HG03060 (cell line): Measurements from ENCODE around the gene CFAP58.

Experiments used
- ATAC-seq: cut with Tn5 transposase; IDR thresholded peaks from one replicate; pipeline ENCODE4 v1.9.1; 2021; ENCODE audit warnings: low read depth, moderate number of reproducible peaks; ENCODE audit not compliant: unreplicated experiment

The CFAP58 gene

DNA sequence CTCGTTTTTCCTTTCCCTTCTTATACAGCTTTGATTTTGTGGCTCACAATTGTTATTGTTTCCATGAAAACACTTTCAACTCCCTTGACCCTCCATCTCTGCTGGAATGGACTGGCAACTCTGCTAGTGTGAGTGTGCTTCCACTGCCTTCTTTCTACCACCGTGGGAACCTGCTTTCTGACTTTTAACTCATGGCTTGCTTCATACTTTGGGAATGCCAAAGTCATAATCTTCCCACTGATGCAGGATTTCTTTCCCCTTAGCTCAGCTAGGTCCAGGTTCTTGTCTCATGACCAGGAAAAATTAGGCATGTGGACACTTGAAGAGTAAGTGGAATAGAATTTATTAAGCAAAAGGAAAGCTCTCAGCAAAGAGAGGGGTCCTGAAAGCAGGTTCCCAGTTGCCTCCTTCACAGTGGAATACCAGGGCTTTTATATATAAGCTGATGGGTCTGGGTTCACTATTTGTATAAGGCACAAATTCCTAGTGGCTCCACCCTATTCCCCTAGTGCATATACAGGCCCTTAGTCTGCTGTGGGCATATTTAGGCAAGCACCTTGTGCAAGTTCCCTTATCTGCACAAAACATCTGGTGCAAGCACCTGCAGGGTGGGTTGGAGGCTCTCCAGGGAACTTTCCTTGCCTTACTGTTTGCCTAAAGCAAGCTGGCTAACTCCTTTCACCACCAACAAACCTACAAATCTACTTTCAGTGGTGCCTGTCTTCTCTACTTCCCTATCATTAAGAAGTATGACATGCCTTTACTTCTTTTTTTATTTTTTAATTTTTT, 119.5 kb downstream of the CFAP58 start:
- no peak for ATAC-seq

DNA sequence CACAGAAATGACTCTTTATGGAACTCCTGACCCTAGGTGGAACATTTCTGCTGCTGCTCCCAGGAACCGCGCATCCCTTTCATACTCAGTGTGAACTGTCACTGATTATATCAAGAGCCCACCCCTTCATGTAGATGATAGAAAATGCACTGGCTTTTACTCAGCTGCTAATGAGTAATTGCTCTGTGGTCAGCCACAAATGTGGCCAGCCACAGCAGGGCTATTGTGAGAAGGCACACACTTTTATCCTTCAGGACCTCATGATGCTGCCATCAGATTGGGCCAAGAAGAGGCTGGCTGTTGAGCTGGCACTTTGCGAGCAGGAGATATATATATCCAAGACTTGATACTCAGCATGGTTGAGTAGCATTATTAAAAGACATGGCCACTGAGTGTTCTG, 124.7 kb downstream of the CFAP58 start:
- ATAC-seq = no peak

DNA sequence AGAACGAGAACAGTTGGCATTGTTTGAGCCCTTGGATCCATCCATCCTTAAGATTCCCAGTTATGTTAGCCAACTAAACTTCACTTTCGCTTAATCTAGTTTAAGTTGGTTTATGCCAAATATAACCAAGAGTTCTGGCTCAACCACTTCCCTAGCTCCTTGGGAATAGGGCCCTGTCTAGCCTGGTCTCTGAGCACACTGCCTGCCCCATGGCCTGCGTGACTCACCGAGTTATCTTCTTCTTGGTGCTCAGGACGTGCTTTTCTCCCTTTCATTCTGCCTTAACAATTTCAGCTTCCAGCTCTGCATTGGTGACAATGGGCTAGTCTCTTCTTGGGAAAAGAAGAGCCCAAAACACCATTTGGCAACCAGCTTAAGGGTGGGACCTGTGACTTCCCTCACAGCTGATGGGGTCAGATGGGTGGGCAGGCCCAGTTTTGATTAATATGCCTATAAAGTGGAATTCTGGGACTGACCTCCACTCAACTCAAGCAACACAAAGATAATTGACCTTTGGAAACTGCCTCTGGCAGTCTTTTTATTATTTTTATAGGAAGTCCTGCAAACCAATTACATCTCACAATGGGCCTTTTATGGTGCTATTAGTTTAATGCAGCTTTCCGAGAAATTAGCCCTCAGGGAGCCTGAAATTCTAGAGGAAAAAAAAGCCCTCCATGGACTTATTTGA, 126.4 kb downstream of the CFAP58 start:
- no peak for ATAC-seq

DNA sequence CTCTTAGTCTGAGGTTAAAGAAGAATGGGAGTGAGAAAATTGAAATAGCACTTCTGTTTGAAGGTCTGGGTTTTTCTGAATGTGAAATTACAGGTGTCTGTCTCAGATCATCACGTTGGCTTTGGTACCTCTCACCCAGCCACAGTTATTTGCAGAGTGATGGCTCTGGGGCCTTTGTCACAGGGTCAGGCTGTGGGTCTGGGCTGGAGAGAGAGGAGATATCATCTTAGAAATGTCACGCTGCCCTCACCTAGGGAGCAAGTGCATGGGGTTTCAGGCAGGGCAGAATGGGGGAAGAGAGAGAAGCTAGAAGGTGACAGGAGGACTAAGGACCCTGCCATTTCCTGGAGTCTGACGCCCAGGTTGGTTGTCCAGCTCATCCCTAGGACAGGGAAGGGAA, 127.2 kb downstream of the CFAP58 start:
- ATAC-seq = no peak

DNA sequence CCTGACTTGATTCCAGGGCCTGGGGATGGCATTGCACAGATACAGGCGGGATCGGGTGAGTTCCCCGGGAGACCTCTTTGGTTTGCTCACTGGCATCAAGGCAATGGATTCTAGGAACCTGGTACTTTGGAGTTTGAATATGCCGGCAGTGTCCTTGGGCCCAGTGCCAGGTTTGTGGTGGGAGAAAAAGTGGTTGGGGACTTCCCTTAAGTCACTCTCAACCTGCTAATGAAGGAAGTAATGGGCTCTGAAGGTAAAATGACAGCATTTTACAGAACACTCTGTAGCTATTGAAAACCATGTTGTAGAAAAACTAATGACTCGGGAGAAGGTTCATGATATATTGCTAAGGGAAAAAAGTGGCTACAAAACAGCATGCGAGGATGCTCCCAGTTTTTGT, 129.9 kb downstream of the CFAP58 start:
- ATAC-seq = no peak

DNA sequence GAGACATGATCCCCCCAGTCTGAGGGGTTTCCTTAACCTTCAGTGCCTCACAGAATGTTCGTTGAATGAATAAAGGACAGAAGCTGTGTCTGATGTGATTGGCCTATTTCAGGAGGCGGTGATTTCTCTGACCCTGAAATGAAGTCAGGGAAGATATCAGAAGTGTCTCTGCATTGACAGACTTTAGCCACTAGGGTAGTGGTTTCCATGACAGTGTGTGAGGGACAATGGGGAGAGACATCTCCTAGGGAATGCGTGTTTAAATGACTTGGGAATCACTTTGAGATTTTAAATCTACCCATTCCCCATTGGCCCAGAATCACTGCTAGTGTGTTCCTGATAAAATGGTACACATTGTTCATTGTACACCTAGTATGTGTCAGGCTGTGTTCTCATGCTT, 132.0 kb downstream of the CFAP58 start:
- no peak for ATAC-seq

DNA sequence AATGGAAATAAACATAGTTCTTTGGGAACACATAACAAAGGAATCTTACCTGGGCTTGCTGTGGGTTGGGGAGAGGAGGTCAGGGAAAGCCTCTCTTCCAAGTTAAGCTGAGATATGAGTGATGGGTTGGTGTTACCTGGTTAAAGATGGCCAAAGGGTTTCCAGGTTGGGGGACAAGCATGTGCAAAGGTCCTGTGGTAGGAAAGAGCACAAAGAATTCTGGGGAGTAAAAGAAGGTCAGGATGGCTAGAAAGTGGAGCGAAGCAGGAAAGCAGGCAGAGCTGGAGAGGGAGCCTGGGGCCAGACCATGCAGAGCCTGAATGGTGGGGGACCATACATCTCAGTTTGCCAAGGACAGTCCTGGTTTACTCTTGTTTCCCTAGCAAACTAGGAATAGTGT, 133.2 kb downstream of the CFAP58 start:
- no peak for ATAC-seq

DNA sequence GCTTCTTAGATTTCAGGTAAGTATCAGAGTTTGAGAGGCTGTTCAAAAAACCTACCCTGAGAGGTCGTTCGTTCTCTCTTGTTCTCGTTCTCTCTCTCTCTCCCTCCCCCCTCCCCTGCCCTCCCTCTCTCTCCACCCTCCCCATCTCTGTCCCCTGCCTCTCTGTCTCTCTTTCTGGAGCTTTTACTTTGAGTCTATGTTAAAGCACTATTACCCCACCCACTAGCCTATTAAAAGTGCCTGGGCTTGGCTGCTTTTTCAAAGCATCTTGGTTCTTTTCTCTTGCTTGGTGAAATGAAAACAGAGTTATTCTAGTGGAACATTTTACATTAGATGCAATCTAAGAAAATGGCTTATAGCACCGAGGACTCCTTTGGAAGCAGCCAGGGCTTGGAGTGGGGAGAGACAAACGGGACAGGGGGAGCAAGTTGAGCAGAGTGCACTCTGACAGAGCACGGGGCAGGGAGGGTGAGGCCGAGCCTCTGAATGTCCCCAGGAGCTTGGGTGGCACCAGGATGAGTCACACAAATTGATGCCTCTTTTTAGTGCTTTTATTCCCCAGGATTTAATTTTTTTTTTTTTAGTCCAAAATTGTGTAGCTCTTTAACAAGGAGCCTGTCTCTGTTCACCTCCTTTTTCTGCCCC, 134.3 kb downstream of the CFAP58 start:
- no peak for ATAC-seq

DNA sequence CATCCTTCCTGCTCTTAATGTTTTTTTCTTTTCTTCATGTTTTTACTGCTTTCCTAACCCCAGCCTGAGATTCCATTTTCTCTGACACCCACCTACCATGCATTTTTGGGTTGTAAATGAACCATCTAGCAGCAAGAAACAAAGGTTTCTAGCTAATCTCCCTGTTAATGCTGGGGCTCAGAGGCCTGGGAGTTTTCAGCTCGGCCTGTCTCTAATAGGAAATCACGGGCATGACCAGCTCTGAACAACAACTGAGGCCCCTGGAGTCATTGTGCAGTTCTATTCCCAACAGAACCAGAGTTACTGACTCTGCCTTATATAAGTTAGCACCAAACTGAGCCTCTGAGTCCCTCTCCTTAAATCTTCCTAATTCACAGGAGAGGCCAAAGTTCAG, 134.8 kb downstream of the CFAP58 start:
- no peak for ATAC-seq

DNA sequence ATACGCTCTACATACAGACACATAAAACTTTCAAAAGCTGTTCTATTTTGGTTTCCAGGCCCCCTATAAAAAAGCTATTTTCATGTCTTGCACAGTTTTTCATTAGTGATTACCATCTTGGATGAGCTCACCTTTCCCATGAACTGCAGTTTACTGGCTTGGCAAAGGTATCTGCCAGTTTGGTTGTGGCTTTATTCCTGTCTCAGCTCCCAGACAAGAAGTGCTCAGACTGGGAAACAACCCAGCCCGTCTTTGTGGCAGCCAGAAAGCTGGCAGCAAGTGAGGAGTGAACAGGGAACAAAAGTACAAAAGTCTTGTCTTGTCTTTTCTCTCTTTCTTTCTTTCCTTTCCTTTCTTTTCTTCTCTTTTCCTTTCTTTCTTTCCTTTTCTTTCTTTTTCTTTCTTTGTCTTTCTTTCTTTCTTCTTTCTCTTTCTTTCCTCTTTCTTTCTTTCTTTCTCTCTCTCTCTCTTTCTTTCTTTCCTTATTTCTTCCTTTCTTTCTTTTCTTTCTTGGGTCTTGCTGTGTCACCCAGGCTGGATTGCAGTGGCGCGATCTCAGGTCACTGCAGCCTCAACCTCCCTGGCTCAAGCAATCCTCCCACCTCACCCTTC, 138.8 kb downstream of the CFAP58 start:
- no peak for ATAC-seq

DNA sequence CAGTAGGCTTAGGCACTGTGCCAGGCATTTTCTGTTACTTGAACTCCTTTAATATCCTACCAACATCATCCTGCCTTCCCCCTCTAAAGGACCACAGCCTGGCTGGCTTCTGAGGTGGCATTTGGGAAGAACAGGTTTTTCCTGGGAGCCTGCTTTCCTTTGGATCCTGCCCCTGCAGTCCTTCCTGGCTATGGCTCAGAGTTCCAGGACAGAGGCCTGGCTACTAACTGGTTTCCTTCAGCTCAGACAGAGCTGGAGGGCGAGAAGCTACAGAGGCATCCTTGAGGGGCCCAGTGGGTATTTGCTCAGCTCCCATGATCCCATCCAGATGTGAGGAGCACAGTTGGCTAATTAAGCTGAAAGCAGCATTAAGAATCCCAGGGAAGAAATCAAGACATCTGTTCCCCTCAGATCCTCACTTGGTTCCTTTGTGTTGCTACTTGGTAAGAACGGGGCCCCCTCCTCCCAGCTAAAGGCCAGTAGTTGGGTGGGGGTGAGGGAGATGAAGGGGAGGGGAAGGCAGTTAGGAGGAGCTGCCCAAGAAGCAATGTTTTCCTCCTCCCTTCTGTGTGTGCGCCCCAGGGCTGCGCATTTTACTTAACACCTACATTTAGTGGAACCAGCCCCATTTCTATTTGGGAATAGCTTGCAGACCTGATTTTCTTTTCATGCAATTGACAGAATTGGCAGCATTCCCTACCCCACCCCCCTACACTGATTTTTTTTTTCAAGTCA, 144.9 kb downstream of the CFAP58 start:
- ATAC-seq = no peak

DNA sequence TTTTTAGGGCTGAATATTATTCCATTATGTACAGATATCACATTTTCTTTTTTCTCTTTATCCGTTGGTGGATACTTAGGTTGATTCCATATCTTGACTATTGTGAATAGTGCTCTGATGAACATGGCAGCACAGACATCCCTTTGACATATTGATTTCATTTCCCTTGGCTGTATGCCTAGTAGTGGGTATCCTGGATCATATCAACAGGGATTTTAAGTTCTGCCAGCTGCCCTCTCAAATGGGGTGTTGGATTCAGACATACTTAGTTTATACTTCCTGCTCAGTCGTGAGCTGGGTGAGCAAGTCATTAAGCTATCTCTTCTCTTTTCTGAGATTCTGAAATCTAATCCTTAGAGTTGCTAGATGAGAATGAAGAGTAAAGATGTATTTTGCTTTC, 147.8 kb downstream of the CFAP58 start:
- ATAC-seq = no peak

DNA sequence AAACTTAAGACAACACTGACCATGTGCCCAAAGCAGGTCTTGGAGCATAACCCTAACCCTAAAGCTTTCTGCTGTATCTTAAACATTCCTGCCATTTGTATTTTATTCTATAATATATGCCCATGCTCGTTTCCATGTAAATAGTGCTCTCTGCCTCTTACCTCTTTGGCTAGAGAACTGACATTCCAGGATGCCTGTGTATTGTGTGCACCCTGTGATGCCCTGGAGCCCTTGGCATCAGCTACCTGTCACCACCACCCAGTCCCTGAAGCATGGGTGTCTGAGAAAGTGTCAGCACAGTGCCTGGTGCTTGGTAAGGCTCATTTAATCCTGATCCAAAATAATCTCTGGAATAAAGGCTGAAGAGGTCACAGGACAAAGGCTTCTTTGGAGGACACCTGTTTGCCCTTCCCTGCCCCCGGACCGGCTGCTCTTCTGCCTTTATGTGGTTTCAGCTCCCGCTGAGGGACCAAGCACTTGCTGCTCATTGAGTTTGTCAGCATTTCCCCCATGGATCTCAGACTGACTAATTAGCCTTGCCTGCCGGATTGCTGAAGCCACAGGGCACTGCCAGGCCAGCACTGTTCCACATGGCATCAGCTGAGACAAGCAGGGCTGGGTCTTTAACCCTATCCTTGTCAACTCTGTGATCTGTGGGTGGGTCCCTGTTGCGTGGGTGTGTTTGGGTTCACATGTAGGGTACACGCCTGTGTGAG, 148.4 kb downstream of the CFAP58 start:
- ATAC-seq = no peak

DNA sequence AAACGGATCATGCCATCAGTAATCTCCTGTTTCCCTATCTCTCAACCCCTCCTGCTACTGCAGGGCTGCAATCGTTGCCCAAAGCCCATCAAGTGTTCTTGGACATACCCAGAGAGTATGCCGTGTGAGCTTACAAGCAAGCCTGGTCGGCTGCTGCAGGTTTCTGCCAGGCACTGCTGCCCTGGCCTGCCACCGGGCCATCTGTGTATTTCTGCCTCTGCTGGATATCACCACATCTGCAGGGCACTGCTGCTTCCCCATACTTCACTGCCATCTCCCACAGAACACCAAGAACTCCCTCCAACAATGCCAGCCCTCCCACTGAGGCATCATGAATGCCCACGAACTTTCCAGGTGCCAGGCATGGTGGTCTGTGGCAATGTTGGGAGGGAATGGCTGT, 149.3 kb downstream of the CFAP58 start:
- ATAC-seq = no peak
